ENCODE measurements around the gene MEIS2. TPM values are rescaled to one million over a fixed set of nuclear protein-coding genes. Genes with fewer than 3 reads are reported as not detected.
A peak's percentile ranks its signal among the peaks of the same experiment; 100 is the strongest.

MEIS2 gene
- total RNA-seq, 1 donor from 2014 or later: 20.7 TPM

DNA sequence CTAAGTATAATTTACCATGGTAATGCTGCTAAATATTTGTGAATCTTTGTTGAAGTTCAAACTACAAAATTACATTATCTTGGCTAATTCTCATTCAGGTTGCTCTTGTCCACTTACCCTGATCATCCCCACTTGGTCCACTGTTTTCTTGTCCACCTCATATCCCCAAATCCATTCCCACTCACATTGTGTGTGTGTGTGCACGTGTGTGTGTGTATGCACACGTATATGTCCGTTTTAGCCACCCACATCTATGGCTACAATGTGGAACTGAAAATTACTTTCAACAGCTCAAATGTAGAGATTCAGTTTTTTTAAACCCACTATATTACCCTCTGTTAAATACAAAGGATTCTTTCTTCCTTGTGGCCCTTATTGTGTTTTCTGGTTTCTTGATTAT is 15.2 kb upstream of the MEIS2 start:
- DNase-seq: no peak
- ATAC-seq: no peak
- Histone ChIP-seq H3K4me1 (peaks cover 4% of the 10 kb centered on the region), H3K36me3 (no peaks in the 10 kb centered on the region), H3K27me3 (ENCODE audit: low read depth) (peaks cover 23% of the 10 kb centered on the region), H3K4me3 (no peak overlapping the region), H3K9me3 (no peaks in the 10 kb centered on the region), H3K27ac (no peak overlapping the region)
- intact Hi-C loops (cut with DNase I): no loop called here
- TF ChIP-seq, protein P1, sequence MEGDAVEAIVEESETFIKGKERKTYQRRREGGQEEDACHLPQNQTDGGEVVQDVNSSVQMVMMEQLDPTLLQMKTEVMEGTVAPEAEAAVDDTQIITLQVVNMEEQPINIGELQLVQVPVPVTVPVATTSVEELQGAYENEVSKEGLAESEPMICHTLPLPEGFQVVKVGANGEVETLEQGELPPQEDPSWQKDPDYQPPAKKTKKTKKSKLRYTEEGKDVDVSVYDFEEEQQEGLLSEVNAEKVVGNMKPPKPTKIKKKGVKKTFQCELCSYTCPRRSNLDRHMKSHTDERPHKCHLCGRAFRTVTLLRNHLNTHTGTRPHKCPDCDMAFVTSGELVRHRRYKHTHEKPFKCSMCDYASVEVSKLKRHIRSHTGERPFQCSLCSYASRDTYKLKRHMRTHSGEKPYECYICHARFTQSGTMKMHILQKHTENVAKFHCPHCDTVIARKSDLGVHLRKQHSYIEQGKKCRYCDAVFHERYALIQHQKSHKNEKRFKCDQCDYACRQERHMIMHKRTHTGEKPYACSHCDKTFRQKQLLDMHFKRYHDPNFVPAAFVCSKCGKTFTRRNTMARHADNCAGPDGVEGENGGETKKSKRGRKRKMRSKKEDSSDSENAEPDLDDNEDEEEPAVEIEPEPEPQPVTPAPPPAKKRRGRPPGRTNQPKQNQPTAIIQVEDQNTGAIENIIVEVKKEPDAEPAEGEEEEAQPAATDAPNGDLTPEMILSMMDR (IDR thresholded peaks at IDR 0.05): no peak

DNA sequence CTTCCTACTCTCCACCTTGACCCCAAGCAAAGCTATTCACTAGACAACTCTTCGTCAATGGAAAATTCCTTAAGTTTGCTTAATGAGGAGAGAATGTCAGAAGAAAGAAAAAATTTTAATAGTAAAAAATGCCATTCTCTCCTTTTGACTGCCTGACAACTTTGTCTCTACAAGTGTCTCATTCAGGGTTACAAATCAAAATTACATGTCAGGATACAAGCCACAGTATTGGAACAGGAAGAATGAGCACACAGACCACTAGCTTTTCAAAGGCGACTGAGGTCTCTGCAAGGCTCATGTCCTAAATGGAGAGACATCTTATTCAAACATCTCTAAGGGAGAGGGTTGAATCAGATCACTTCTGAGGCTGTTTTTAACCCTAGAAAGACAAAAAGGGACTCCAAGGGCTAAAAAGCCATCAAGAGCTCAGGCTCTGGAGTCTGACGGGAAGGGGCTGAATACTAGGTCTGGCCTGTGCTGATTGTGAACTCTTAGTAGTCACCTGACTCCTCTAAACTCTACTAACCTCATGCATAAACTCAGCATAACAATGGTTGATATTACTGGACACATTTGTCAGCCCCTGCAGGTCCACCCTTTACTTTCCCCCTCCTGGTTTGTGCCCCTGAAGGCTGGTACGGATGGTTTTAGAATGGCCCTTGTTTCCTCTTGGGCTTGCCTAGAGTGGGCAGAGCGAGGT is 12.8 kb upstream of the MEIS2 start:
- intact Hi-C loops (cut with DNase I): no loop called here
- Histone ChIP-seq H3K4me3 (no peak overlapping the region), H3K36me3 (no peaks in the 10 kb centered on the region), H3K9me3 (no peaks in the 10 kb centered on the region), H3K4me1 (peaks cover 14% of the 10 kb centered on the region), H3K27ac (no peak overlapping the region), H3K27me3 (ENCODE audit: low read depth) (peaks cover 47% of the 10 kb centered on the region)
- DNase-seq (no peak), ATAC-seq (no peak)
- TF ChIP-seq, protein P1 (IDR thresholded peaks at IDR 0.05): no peak

DNA sequence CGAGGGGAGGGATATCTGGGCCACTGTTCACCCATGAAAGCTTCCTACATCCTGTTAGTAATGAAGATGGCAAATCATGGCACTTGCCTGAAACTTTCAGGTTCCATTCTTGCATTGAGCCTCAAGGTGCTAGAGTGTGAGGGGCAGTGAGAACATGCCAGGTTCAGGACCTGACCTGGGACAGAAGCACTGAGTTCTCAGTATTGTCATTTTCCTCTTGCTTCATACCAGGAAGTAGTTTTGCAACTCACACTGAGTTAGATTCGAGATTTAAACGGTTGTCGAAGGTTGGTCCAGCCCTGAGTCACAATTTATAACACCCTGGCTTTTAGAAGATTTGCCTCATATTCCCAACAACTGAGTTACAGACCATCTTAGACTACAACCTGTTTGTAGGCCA is 11.8 kb upstream of the MEIS2 start:
- Histone ChIP-seq H3K4me3 (no peak overlapping the region), H3K36me3 (no peaks in the 10 kb centered on the region), H3K4me1 (peaks cover 14% of the 10 kb centered on the region), H3K27me3 (ENCODE audit: low read depth) (peaks cover 56% of the 10 kb centered on the region), H3K9me3 (no peaks in the 10 kb centered on the region), H3K27ac (no peak overlapping the region)
- intact Hi-C loops (cut with DNase I): no loop called here
- ATAC-seq (no peak), DNase-seq (no peak)
- TF ChIP-seq, protein P1 (IDR thresholded peaks at IDR 0.05): no peak

DNA sequence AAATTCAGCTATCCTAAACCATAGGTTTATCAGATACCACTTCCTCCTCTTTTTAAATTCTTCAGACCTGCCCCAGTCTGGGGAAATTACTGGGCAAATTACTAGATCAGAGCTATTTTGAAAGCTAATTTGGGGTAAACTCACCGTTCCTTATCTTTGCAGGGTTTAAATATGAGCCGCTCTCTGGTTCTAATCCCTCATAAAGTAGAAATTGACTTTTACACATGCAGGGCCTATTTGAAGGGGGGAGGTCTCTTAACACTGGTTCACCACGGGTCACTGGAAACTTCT is 11.0 kb upstream of the MEIS2 start:
- TF ChIP-seq, protein P1 (IDR thresholded peaks at IDR 0.05): no peak
- Histone ChIP-seq H3K4me3 (no peak overlapping the region), H3K27ac (no peak overlapping the region), H3K27me3 (ENCODE audit: low read depth) (peaks cover 64% of the 10 kb centered on the region), H3K9me3 (no peaks in the 10 kb centered on the region), H3K36me3 (no peaks in the 10 kb centered on the region), H3K4me1 (peaks cover 14% of the 10 kb centered on the region)
- ATAC-seq (no peak), DNase-seq (no peak)
- intact Hi-C loops (cut with DNase I): no loop called here

DNA sequence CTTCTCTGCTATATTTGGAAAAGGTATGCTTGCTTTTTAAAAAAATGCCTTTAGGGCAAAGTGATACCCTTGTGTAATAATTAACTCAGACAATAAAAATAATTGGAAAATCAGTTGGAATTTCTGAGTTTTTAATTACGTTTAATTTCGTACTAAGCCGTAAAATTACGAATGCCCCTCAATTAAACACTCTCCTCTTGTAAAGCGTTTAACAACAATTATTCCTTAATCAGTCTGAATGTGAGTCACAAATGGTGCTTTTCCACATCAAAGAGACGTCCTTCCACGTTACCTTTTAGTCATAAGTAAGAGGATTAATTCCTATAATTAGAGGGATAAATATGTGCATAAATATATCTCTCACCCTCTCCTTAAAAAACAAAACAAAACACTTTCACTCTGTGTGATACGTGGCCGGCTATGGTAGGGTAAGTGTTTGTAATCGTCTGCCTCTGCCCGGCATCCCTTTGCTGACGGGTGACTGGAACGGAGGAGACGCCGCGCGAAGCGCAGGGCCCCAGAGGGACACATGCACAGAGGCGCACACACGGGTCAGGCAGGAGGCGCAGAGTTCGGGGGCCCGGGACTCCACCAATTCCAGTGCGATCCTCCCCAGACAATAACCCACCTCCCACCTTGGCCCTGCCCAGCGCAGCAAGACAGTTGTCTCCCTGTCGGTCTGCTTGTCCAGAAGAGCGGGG is 9.7 kb upstream of the MEIS2 start:
- Histone ChIP-seq H3K4me3 (peak overlapping the region; percentile 40), H3K36me3 (no peaks in the 10 kb centered on the region), H3K27ac (no peak overlapping the region), H3K4me1 (peaks cover 14% of the 10 kb centered on the region), H3K9me3 (no peaks in the 10 kb centered on the region), H3K27me3 (ENCODE audit: low read depth) (peaks cover 74% of the 10 kb centered on the region)
- no peak for DNase-seq
- peak; percentile 56 to 61 for ATAC-seq
- TF ChIP-seq, protein P1 (IDR thresholded peaks at IDR 0.05): no peak
- intact Hi-C loops (cut with DNase I): loop anchor here (10.0 kb wide), 1 partner anchor 225 kb away; no protein-coding TSS in a partner anchor
